Psoas muscle (tissue), 8 donors: ENCODE results near the gene IGF2BP3. TPM values are rescaled to one million over a fixed set of nuclear protein-coding genes. Genes with fewer than 3 reads are reported as not detected.

ENCODE experiments used
- ATAC-seq, 4 donors: fragments of 200-7000 bp; cut with Tn5 transposase; one replicate each; pipeline ENCODE4 v1.9.1; 2020; ENCODE audit warnings: moderate library complexity in 3 of 4, mild to moderate bottlenecking in 2 of 4
- DNase-seq, 2 donors: peaks; one replicate each; pipeline ENCODE4 v3.0.0-alpha.2; 2020
- H3K27ac ChIP-seq: fragments of 200-600 bp; one replicate; pipeline ENCODE4 v1.8.0; 2022
- H3K27me3 ChIP-seq, 3 donors: fragments of 200-600 bp in 1 of 3; one replicate each; pipeline versions ENCODE4 v1.6.1 to v1.8.0; 2013 to 2022; ENCODE audit warnings: low read length in 2 of 3, mild to moderate bottlenecking in 2 of 3, moderate library complexity in 1 of 3; ENCODE audit not compliant: insufficient read depth in 3 of 3
- H3K36me3 ChIP-seq, 2 donors: fragments of 200-600 bp in 1 of 2; one replicate each; pipeline versions ENCODE4 v1.6.1 to v1.8.0; 2013 to 2022; ENCODE audit warnings: low read depth in 1 of 2, mild to moderate bottlenecking in 1 of 2, moderate library complexity in 1 of 2; ENCODE audit not compliant: insufficient read depth in 1 of 2
- H3K4me1 ChIP-seq: fragments of 200-600 bp; one replicate; pipeline ENCODE4 v1.8.0; 2022
- H3K4me3 ChIP-seq: fragments of 200-600 bp; one replicate; pipeline ENCODE4 v1.8.0; 2022; ENCODE audit warnings: mild to moderate bottlenecking
- H3K9me3 ChIP-seq: fragments of 200-600 bp; one replicate; pipeline ENCODE4 v1.8.0; 2022
- CTCF ChIP-seq: fragments of 200-600 bp; IDR thresholded peaks from one replicate; pipeline ENCODE4 v1.8.0; 2022; ENCODE audit warnings: antibody characterized with exemption
- WGBS, 3 donors: extraction: QIAGEN DNeasy Blood & Tissue Kit; methylation state at CpG; one replicate each; pipeline versions ENCODE4 v1.1.6 to v1.1.7; 2013; 5-methylcytosine and 5-hydroxymethylcytosine counted together
- intact Hi-C, 2 donors: fragments of 100-400 bp; cut with DNase I; formaldehyde crosslinking; loops; one replicate each; pipeline versions ENCODE4 v1.11.0 to v1.14.2; 2022
- polyA plus RNA-seq, 3 donors: library from polyadenylated mRNA; stranded (reverse); fragments of 200-250 nt; gene quantifications; one replicate each; pipeline ENCODE4 v1.2.3, GENCODE V29; 2013
- total RNA-seq, 4 donors: library from RNA; stranded (reverse); fragmentation: NEBNext Ultra II Directional in 2 of 4; extraction: Animal tissue kit (Norgen Biotek cat#: 25700) in 2 of 4; gene quantifications; one replicate each; pipeline versions ENCODE4 v1.2.1 to v1.2.4, GENCODE V29; 2021 to 2023
- donor health status: healthy with polysubstance abuse.
- donor health status: DM: no; HTN: no; CAD: no; lungs with moderate emphysema.
- donor health status: Bipolar disorder and iron deficiency.
- donor health status: healthy.
- donor health status: DM: yes; HTN: yes; CAD: no.
- donor health status: DM: no; HTN: no; CAD: no.
- donor health status: DM: no; HTN: no; CAD: no.
- donor health status: DM: yes; HTN: yes; CAD: no.

IGF2BP3 gene
- total and polyA plus RNA-seq, 7 donors, result 0.03 to 0.73 (median 0.34) TPM

- H3K4me1 ChIP-seq, result peaks cover 20% of the 10 kb centered on the region
- DNase-seq (no peak), ATAC-seq (no peak)
- H3K27me3 ChIP-seq, result peaks cover 14 to 100% (median 52%) of the 10 kb centered on the region in 3 donors
- H3K36me3 ChIP-seq, result no peaks in the 10 kb centered on the region
- no peak for TF ChIP-seq CTCF
- no peak overlapping the region for H3K27ac ChIP-seq
- no peak overlapping the region for H3K4me3 ChIP-seq
- no peaks in the 10 kb centered on the region for H3K9me3 ChIP-seq
- intact Hi-C loops, result loop anchor here in 1 of 2 donors (5.0 kb wide), 1 partner anchor 55 kb away; no protein-coding TSS in a partner anchor
Observed at GRCh38 chr7:23472556-23472955, 2.3 kb upstream of the IGF2BP3 start.

- DNase-seq, result no peak
- ATAC-seq, result no peak
- Histone ChIP-seq H3K27ac (no peak overlapping the region), H3K4me1 (peaks cover 22% of the 10 kb centered on the region), H3K4me3 (no peak overlapping the region), H3K27me3 (peaks cover 12 to 100% (median 55%) of the 10 kb centered on the region in 3 donors), H3K36me3 (no peaks in the 10 kb centered on the region), H3K9me3 (no peaks in the 10 kb centered on the region)
- no peak for TF ChIP-seq CTCF
- intact Hi-C loops, result loop anchor here in 1 of 2 donors (5.0 kb wide), 1 partner anchor 55 kb away; no protein-coding TSS in a partner anchor
- WGBS, 3 donors, result 84 to 90% (median 85%) methylated on average over 6 of the region's 6 CpGs
Observed at GRCh38 chr7:23472046-23472445, 1.8 kb upstream of the IGF2BP3 start.

- Histone ChIP-seq H3K27ac (no peak overlapping the region), H3K9me3 (no peaks in the 10 kb centered on the region), H3K4me3 (peak overlapping the region; percentile 58), H3K27me3 (peaks cover 5 to 99% (median 55%) of the 10 kb centered on the region in 3 donors), H3K36me3 (no peaks in the 10 kb centered on the region), H3K4me1 (peaks cover 22% of the 10 kb centered on the region)
- 10 to 13% (median 11%) methylated on average over 38 to 44 of the region's 44 CpGs for WGBS, 3 donors
- peak in 1 of 4 donors; percentile 35 for ATAC-seq
- intact Hi-C loops, result loop anchor here in 1 of 2 donors (5.0 kb wide), 1 partner anchor 56 kb away; no protein-coding TSS in a partner anchor
- no peak for TF ChIP-seq CTCF
- DNase-seq, result no peak
Observed at GRCh38 chr7:23471106-23471859, 992 bp upstream of the IGF2BP3 start.

GRCh38 chr7:23469961-23470250 lies 385 bp downstream of the IGF2BP3 start:
- Histone ChIP-seq H3K36me3 (no peaks in the 10 kb centered on the region), H3K4me3 (peak overlapping the region; percentile 58), H3K9me3 (no peaks in the 10 kb centered on the region), H3K27ac (no peak overlapping the region), H3K27me3 (peaks cover 4 to 99% (median 57%) of the 10 kb centered on the region in 3 donors), H3K4me1 (peaks cover 22% of the 10 kb centered on the region)
- ATAC-seq (no peak), DNase-seq (no peak)
- WGBS, 3 donors, result 1 to 3% (median 3%) methylated on average over 18 of the region's 18 CpGs
- TF ChIP-seq CTCF, result no peak
- intact Hi-C loops, result loop anchor here in 1 of 2 donors (5.0 kb wide), 1 partner anchor 57 kb away; no protein-coding TSS in a partner anchor
